Measurements from ENCODE around the gene KRT17. TPM values are rescaled to one million over a fixed set of nuclear protein-coding genes. Genes with fewer than 3 reads are reported as not detected.
A peak's percentile ranks its signal among the peaks of the same experiment; 100 is the strongest.
"Not testable (repeated sequence)": the region's sequence is repeated elsewhere in the genome, so short reads cannot be mapped to it uniquely, and the experiment has no call there.

The KRT17 gene
- total RNA-seq, 1 donor from 2014 or later: 0.46 TPM

GRCh38 chr17:41647940-41648410 lies 23.6 kb upstream of the KRT17 start:
- Mint-ChIP-seq H3K9me3 (ENCODE audit: low read depth) (no peaks in the 10 kb centered on the region), H3K27ac (no peak overlapping the region), H3K4me1 (ENCODE audit: low read depth) (peaks cover 10% of the 10 kb centered on the region), H3K27me3 (no peaks in the 10 kb centered on the region), H3K4me3 (ENCODE audit: low read depth) (peak overlapping the region; percentile 53), H3K36me3 (ENCODE audit: insufficient read depth) (no peaks in the 10 kb centered on the region)
- DNase-seq (ENCODE audit: low spot score, unreplicated experiment): peak; percentile 95
- TF ChIP-seq, protein P1, sequence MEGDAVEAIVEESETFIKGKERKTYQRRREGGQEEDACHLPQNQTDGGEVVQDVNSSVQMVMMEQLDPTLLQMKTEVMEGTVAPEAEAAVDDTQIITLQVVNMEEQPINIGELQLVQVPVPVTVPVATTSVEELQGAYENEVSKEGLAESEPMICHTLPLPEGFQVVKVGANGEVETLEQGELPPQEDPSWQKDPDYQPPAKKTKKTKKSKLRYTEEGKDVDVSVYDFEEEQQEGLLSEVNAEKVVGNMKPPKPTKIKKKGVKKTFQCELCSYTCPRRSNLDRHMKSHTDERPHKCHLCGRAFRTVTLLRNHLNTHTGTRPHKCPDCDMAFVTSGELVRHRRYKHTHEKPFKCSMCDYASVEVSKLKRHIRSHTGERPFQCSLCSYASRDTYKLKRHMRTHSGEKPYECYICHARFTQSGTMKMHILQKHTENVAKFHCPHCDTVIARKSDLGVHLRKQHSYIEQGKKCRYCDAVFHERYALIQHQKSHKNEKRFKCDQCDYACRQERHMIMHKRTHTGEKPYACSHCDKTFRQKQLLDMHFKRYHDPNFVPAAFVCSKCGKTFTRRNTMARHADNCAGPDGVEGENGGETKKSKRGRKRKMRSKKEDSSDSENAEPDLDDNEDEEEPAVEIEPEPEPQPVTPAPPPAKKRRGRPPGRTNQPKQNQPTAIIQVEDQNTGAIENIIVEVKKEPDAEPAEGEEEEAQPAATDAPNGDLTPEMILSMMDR (IDR thresholded peaks at IDR 0.05; ENCODE audit: unreplicated experiment): peak; percentile 99

DNA sequence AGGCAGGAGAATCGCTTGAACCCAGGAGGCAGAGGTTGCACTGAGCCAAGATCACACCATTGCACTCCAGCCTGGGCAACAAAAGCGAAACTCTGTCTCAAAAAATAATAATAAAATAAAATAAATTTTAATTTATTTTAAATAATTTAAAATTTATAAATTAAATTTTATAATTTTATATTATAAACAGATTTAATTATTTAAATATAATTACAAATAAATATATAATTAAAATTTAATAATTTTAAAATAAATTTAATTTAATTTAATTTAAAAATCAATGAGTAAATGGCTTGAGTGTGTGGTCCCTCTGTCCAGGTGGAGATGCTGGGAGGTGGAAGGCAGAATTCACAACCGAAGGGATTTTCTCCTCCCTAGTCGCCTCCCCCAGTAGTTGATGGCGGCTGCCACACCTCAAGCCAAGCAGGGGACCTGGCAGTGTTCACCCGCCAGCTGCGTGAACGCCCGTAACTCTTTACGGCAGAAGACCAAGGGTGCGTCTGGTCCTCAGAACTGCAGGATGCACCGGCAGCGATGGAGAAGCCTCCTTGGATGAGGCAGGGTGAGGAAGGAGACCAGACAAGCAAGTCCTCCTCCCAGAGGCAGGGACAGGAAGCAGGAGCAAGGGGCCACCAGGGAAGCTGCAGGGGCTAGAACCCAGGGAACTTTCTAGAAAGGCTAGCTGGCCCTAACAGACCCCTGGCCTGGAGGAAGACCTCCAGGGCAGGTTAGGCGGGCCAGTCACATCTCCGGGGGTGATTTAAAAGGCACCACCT lies 22.9 kb upstream of the KRT17 start:
- Mint-ChIP-seq H3K36me3 (ENCODE audit: insufficient read depth) (no peaks in the 10 kb centered on the region), H3K27ac (no peak overlapping the region), H3K27me3 (no peaks in the 10 kb centered on the region), H3K4me1 (ENCODE audit: low read depth) (peaks cover 10% of the 10 kb centered on the region), H3K9me3 (ENCODE audit: low read depth) (no peaks in the 10 kb centered on the region), H3K4me3 (ENCODE audit: low read depth) (no peak overlapping the region)
- TF ChIP-seq, protein P1 (IDR thresholded peaks at IDR 0.05; ENCODE audit: unreplicated experiment): no peak
- no peak for DNase-seq (ENCODE audit: low spot score, unreplicated experiment)

GRCh38 chr17:41642252-41643156 lies 18.1 kb upstream of the KRT17 start:
- TF ChIP-seq, protein P1 (IDR thresholded peaks at IDR 0.05; ENCODE audit: unreplicated experiment): no peak
- no peak for DNase-seq (ENCODE audit: low spot score, unreplicated experiment)
- peaks cover 3% of the 10 kb centered on the region for H3K27me3 Mint-ChIP-seq
- no peaks in the 10 kb centered on the region for H3K9me3 Mint-ChIP-seq (ENCODE audit: low read depth)
- no peaks in the 10 kb centered on the region for H3K4me1 Mint-ChIP-seq (ENCODE audit: low read depth)
- no peak overlapping the region for H3K4me3 Mint-ChIP-seq (ENCODE audit: low read depth)
- no peaks in the 10 kb centered on the region for H3K36me3 Mint-ChIP-seq (ENCODE audit: insufficient read depth)
- no peak overlapping the region for H3K27ac Mint-ChIP-seq

DNA sequence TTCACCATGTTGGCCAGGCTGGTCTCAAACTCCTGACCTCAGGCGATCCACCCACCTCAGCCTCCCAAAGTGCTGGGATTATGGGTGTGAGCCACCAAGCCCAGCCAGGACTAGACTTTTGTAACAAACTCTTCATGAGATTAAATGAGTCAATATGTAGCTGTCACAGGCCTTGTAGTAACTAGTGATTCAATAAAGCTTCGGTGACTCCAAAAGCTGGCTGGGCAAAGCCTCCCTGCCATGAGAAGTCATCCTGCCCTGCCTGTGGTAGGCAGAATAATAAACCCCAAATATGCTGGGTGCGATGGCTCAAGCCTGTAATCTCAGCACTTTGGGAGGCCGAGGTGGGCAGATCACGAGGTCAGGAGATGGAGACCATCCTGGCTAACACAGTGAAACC lies 16.2 kb upstream of the KRT17 start:
- DNase-seq (ENCODE audit: low spot score, unreplicated experiment); H3K9me3 Mint-ChIP-seq (ENCODE audit: low read depth); H3K27me3 Mint-ChIP-seq; H3K27ac Mint-ChIP-seq; H3K4me1 Mint-ChIP-seq (ENCODE audit: low read depth); H3K4me3 Mint-ChIP-seq (ENCODE audit: low read depth); H3K36me3 Mint-ChIP-seq (ENCODE audit: insufficient read depth): not testable (repeated sequence)

- Mint-ChIP-seq H3K36me3 (ENCODE audit: insufficient read depth) (no peaks in the 10 kb centered on the region), H3K27me3 (peaks cover 3% of the 10 kb centered on the region), H3K9me3 (ENCODE audit: low read depth) (no peaks in the 10 kb centered on the region), H3K27ac (no peak overlapping the region), H3K4me1 (ENCODE audit: low read depth) (peaks cover 1% of the 10 kb centered on the region), H3K4me3 (ENCODE audit: low read depth) (no peak overlapping the region)
- TF ChIP-seq, protein P1 (IDR thresholded peaks at IDR 0.05; ENCODE audit: unreplicated experiment): no peak
- no peak for DNase-seq (ENCODE audit: low spot score, unreplicated experiment)
Measured at GRCh38 chr17:41639492-41640473, 15.4 kb upstream of the KRT17 start.

All from progenitor cell of endocrine pancreas (in vitro differentiated cells).